Stimulated activated CD8-positive, alpha-beta memory T cell treated with anti-CD3 and anti-CD28 coated beads, Interleukin-12 subunit alpha, Interleukin-12 subunit beta, amount 100 ng/mL, for 1 hour (primary cell): ENCODE measurements around the gene BHLHE23.
"Not testable (repeated sequence)": the region's sequence is repeated elsewhere in the genome, so short reads cannot be mapped to it uniquely, and the experiment has no call there.

Source experiments
- DNase-seq: peaks from one replicate; pipeline ENCODE4 v3.0.0-alpha.2; 2020; ENCODE audit warnings: low read depth

The BHLHE23 gene

GRCh38 chr20:63043348-63044203 lies 36.8 kb upstream of the BHLHE23 start:
- no peak for DNase-seq

- DNase-seq, result no peak
Measured at GRCh38 chr20:63042448-63043071, 35.8 kb upstream of the BHLHE23 start.

GRCh38 chr20:63041776-63042175 lies 35.0 kb upstream of the BHLHE23 start:
- no peak for DNase-seq

- no peak for DNase-seq
Measured at GRCh38 chr20:63037669-63038268, 31.0 kb upstream of the BHLHE23 start.

- DNase-seq, result no peak
Measured at GRCh38 chr20:63036291-63036690, 29.5 kb upstream of the BHLHE23 start.

GRCh38 chr20:63035603-63036185 lies 28.9 kb upstream of the BHLHE23 start:
- DNase-seq, result no peak

GRCh38 chr20:63034710-63035602 lies 28.2 kb upstream of the BHLHE23 start:
- DNase-seq, result not testable (repeated sequence)

GRCh38 chr20:63033794-63034709 lies 27.3 kb upstream of the BHLHE23 start:
- no peak for DNase-seq

- DNase-seq, result no peak
Measured at GRCh38 chr20:63032861-63033793, 26.4 kb upstream of the BHLHE23 start.

- no peak for DNase-seq
Measured at GRCh38 chr20:63032026-63032800, 25.4 kb upstream of the BHLHE23 start.

GRCh38 chr20:63031251-63032014 lies 24.7 kb upstream of the BHLHE23 start:
- DNase-seq, result no peak

- DNase-seq, result no peak
Measured at GRCh38 chr20:63029358-63030121, 22.8 kb upstream of the BHLHE23 start.

- DNase-seq, result no peak
Measured at GRCh38 chr20:63028461-63028921, 21.7 kb upstream of the BHLHE23 start.

GRCh38 chr20:63027922-63028389 lies 21.2 kb upstream of the BHLHE23 start:
- DNase-seq, result no peak

GRCh38 chr20:63027221-63027921 lies 20.6 kb upstream of the BHLHE23 start:
- no peak for DNase-seq

- no peak for DNase-seq
Measured at GRCh38 chr20:63026582-63027165, 19.9 kb upstream of the BHLHE23 start.
